Measurements from ENCODE around the gene SASH1. TPM values are rescaled to one million over a fixed set of nuclear protein-coding genes. Genes with fewer than 3 reads are reported as not detected.

SASH1 gene
- polyA plus RNA-seq, 1 donor from 2014 or later, result 7.0 TPM

DNA sequence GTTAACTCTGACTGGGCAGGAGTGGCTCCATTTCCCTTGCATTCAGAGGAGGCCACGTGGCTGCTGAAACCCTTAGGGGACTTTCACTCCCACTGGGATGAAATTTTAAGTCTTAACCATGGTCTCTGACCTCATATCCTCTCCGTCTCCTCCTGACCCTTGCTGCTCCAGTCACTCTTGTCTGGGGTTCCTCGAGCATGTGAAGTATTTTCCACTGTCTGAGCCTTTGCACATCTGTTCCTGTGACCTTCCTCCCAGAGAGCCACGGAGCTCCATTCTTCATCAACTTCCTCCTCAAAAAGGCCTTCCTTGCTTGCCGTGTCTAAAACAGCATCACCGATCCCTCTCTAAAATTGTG lies 251.2 kb downstream of the SASH1 start:
- no peak overlapping the region for H3K4me2 ChIP-seq (ENCODE audit: low read length)
- H3K9ac ChIP-seq (ENCODE audit: low read length), result no peak overlapping the region
- no peaks in the 10 kb centered on the region for H4K20me1 ChIP-seq (ENCODE audit: insufficient read depth)
- H3K27ac ChIP-seq (ENCODE audit: low read length), result no peak overlapping the region
- no peaks in the 10 kb centered on the region for H3K9me2 ChIP-seq (ENCODE audit: insufficient read depth, low read length)
- H3K9me3 ChIP-seq (ENCODE audit: low read length), result no peaks in the 10 kb centered on the region
- TF ChIP-seq MXI1 (conservative IDR thresholded peaks at IDR 0.05; ENCODE audit: poor library complexity, severe bottlenecking) (no peak), TAF1 (IDR thresholded peaks at IDR 0.05; ENCODE audit: low read depth) (no peak), POLR2AphosphoS5 (IDR thresholded peaks at IDR 0.05) (no peak), EP300 (conservative IDR thresholded peaks at IDR 0.05; ENCODE audit: poor library complexity, severe bottlenecking) (no peak), SMC3 (conservative IDR thresholded peaks at IDR 0.05; ENCODE audit: poor library complexity) (no peak)
- no peaks in the 10 kb centered on the region for H3K36me3 ChIP-seq (ENCODE audit: insufficient read depth, low read length)
- no peaks in the 10 kb centered on the region for H3K27me3 ChIP-seq (ENCODE audit: insufficient read depth, low read depth, low read length)
- H3F3A ChIP-seq (ENCODE audit: insufficient read depth, low read length, poor library complexity, severe bottlenecking), result no peaks in the 10 kb centered on the region
- no peak overlapping the region for H3K4me3 ChIP-seq (ENCODE audit: low read length)
- no peak overlapping the region for H2AFZ ChIP-seq (ENCODE audit: low read depth, low read length)
- no peaks in the 10 kb centered on the region for H3K79me2 ChIP-seq (replicated peaks; ENCODE audit: insufficient read depth, low read length)

DNA sequence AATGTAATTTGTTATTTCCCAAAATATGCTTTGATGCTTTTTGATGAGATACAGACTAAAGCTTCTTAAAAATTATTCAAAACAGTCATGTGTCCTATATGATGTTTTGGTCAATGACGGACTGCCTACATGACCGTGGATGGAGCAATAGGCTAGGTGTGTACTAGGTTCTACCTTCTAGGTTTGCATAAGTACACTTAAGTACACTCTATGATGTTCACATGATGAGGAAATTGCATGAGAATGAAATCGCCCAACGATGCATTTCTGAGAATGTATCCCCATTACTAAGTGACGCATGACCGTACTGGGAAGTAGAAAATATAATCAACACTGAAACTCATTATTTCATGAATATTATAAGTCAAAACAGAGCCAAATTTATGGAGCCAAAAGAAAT lies 252.9 kb downstream of the SASH1 start:
- Histone ChIP-seq H3K9me3 (ENCODE audit: low read length) (no peaks in the 10 kb centered on the region), H3K79me2 (replicated peaks; ENCODE audit: insufficient read depth, low read length) (no peaks in the 10 kb centered on the region), H3K27ac (ENCODE audit: low read length) (no peak overlapping the region), H3K9ac (ENCODE audit: low read length) (no peak overlapping the region), H3K27me3 (ENCODE audit: insufficient read depth, low read depth, low read length) (no peaks in the 10 kb centered on the region), H2AFZ (ENCODE audit: low read depth, low read length) (no peak overlapping the region), H3K4me2 (ENCODE audit: low read length) (no peak overlapping the region), H3K36me3 (ENCODE audit: insufficient read depth, low read length) (no peaks in the 10 kb centered on the region), H3K9me2 (ENCODE audit: insufficient read depth, low read length) (no peaks in the 10 kb centered on the region), H4K20me1 (ENCODE audit: insufficient read depth) (no peaks in the 10 kb centered on the region), H3K4me3 (ENCODE audit: low read length) (no peak overlapping the region), H3F3A (ENCODE audit: insufficient read depth, low read length, poor library complexity, severe bottlenecking) (no peaks in the 10 kb centered on the region)
- TF ChIP-seq POLR2AphosphoS5 (IDR thresholded peaks at IDR 0.05) (no peak), SMC3 (conservative IDR thresholded peaks at IDR 0.05; ENCODE audit: poor library complexity) (no peak), RAD21 (conservative IDR thresholded peaks at IDR 0.05) (no peak), EZH2 (IDR thresholded peaks at IDR 0.05; ENCODE audit: borderline replicate concordance, insufficient read depth, low read length, poor library complexity, severe bottlenecking) (no peak), CTCF (IDR thresholded peaks at IDR 0.05; ENCODE audit: poor library complexity, severe bottlenecking) (no peak), MXI1 (conservative IDR thresholded peaks at IDR 0.05; ENCODE audit: poor library complexity, severe bottlenecking) (no peak), TAF1 (IDR thresholded peaks at IDR 0.05; ENCODE audit: low read depth) (no peak), EP300 (conservative IDR thresholded peaks at IDR 0.05; ENCODE audit: poor library complexity, severe bottlenecking) (no peak)
- TF ChIP-seq, protein P1, sequence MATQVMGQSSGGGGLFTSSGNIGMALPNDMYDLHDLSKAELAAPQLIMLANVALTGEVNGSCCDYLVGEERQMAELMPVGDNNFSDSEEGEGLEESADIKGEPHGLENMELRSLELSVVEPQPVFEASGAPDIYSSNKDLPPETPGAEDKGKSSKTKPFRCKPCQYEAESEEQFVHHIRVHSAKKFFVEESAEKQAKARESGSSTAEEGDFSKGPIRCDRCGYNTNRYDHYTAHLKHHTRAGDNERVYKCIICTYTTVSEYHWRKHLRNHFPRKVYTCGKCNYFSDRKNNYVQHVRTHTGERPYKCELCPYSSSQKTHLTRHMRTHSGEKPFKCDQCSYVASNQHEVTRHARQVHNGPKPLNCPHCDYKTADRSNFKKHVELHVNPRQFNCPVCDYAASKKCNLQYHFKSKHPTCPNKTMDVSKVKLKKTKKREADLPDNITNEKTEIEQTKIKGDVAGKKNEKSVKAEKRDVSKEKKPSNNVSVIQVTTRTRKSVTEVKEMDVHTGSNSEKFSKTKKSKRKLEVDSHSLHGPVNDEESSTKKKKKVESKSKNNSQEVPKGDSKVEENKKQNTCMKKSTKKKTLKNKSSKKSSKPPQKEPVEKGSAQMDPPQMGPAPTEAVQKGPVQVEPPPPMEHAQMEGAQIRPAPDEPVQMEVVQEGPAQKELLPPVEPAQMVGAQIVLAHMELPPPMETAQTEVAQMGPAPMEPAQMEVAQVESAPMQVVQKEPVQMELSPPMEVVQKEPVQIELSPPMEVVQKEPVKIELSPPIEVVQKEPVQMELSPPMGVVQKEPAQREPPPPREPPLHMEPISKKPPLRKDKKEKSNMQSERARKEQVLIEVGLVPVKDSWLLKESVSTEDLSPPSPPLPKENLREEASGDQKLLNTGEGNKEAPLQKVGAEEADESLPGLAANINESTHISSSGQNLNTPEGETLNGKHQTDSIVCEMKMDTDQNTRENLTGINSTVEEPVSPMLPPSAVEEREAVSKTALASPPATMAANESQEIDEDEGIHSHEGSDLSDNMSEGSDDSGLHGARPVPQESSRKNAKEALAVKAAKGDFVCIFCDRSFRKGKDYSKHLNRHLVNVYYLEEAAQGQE (IDR thresholded peaks at IDR 0.05; ENCODE audit: borderline replicate concordance), result no peak

All from neural cell (in vitro differentiated cells).